MCF 10A (cell line): ENCODE measurements around the gene TBL1XR1. TPM values are rescaled to one million over a fixed set of nuclear protein-coding genes. Genes with fewer than 3 reads are reported as not detected.

Source experiments
- BruUV-seq: library from RNA; stranded (reverse); fragments of 400-500 nt; replicated peaks from 2 replicates; lab custom pipeline; 2021; lab: Mats Ljungman, UMichigan
- CTCF ChIA-PET: fragments of 300-600 bp; sonication (Branson Sonifier 250); formaldehyde crosslinking; extraction: SDS; loops from one replicate; lab custom pipeline; 2021; ENCODE audit warnings: antibody characterized with exemption, inconsistent platforms; lab: Yijun Ruan, JAX
- POLR2A ChIA-PET: fragments of 300-600, 350-650 bp; sonication (Branson Sonifier 250); formaldehyde crosslinking; extraction: SDS; loops from one replicate; lab custom pipeline; 2020; ENCODE audit warnings: antibody characterized with exemption, inconsistent platforms; lab: Yijun Ruan, JAX
- DNase-seq: peaks from one replicate; pipeline ENCODE4 v3.0.0-alpha.2; 2018; ENCODE audit not compliant: unreplicated experiment
- H3K27ac Mint-ChIP-seq: one replicate; pipeline ENCODE4 v1.8.0; 2022; ENCODE audit warnings: mild to moderate bottlenecking, low read depth, mixed read lengths; ENCODE audit not compliant: unreplicated experiment
- H3K27me3 Mint-ChIP-seq: one replicate; pipeline ENCODE4 v1.8.0; 2022; ENCODE audit warnings: mixed read lengths; ENCODE audit not compliant: insufficient read depth, unreplicated experiment
- H3K36me3 Mint-ChIP-seq: one replicate; pipeline ENCODE4 v1.8.0; 2022; ENCODE audit warnings: mild to moderate bottlenecking, moderate library complexity, mixed read lengths; ENCODE audit not compliant: insufficient read depth, unreplicated experiment
- H3K4me1 Mint-ChIP-seq: one replicate; pipeline ENCODE4 v1.8.0; 2022; ENCODE audit warnings: mixed read lengths; ENCODE audit not compliant: insufficient read depth, unreplicated experiment
- H3K4me3 Mint-ChIP-seq: one replicate; pipeline ENCODE4 v1.8.0; 2022; ENCODE audit warnings: mild to moderate bottlenecking, moderate library complexity, mixed read lengths; ENCODE audit not compliant: unreplicated experiment
- H3K9me3 Mint-ChIP-seq: one replicate; pipeline ENCODE4 v1.8.0; 2022; ENCODE audit warnings: mixed read lengths; ENCODE audit not compliant: unreplicated experiment
- intact Hi-C: fragments of 100-400 bp; cut with micrococcal nuclease; formaldehyde crosslinking; loops from 2 replicates; pipeline ENCODE4 v1.14.1; 2022
- total RNA-seq: library from RNA; stranded (reverse); gene quantifications from 2 replicates; pipeline ENCODE4 v1.2.3, GENCODE V29; 2022
- TF ChIP-seq, protein P1 (sequence below): fragments of 200-600 bp; IDR thresholded peaks from one replicate; pipeline ENCODE4 v1.8.0; 2022; ENCODE audit warnings: antibody characterized with exemption, mild to moderate bottlenecking; ENCODE audit not compliant: unreplicated experiment

TBL1XR1 gene
- total RNA-seq, 1 experiment from 2014 or later = 178 TPM

DNA sequence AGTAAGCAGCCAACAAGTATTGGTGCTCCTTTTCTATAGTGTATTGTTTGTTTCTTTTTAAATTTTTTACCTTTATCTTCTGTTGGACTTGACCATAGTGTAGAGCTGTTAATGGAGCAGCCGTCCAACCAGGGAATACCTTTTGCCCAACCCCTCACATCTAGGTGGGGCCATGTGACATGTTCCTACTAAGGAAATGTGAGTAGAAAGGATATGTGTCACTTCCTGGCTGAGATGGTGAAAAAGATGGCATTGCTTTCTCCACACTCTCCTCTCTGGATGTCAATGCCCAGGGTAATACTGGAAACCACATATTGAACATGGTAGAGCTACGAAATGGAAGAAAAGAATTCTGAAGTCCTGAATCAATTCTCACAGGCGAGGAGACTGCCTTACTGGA, 218.8 kb downstream of the TBL1XR1 start:
- ChIA-PET POLR2A (interaction anchor here (0.7 kb wide), 1 partner anchor 25 kb away, joined by 3 read pairs; no protein-coding TSS in a partner anchor), CTCF (no interaction called here)
- Mint-ChIP-seq H3K4me1 (no peaks in the 10 kb centered on the region), H3K9me3 (no peaks in the 10 kb centered on the region), H3K27ac (no peak overlapping the region), H3K4me3 (no peak overlapping the region), H3K27me3 (no peaks in the 10 kb centered on the region), H3K36me3 (no peaks in the 10 kb centered on the region)
- BruUV-seq = no TSS peak
- DNase-seq = peak; percentile 30
- intact Hi-C loops = no loop called here
- TF ChIP-seq, protein P1, sequence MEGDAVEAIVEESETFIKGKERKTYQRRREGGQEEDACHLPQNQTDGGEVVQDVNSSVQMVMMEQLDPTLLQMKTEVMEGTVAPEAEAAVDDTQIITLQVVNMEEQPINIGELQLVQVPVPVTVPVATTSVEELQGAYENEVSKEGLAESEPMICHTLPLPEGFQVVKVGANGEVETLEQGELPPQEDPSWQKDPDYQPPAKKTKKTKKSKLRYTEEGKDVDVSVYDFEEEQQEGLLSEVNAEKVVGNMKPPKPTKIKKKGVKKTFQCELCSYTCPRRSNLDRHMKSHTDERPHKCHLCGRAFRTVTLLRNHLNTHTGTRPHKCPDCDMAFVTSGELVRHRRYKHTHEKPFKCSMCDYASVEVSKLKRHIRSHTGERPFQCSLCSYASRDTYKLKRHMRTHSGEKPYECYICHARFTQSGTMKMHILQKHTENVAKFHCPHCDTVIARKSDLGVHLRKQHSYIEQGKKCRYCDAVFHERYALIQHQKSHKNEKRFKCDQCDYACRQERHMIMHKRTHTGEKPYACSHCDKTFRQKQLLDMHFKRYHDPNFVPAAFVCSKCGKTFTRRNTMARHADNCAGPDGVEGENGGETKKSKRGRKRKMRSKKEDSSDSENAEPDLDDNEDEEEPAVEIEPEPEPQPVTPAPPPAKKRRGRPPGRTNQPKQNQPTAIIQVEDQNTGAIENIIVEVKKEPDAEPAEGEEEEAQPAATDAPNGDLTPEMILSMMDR = no peak

- POLR2A ChIA-PET = no interaction called here
- no peaks in the 10 kb centered on the region for H3K4me1 Mint-ChIP-seq
- no TSS peak for BruUV-seq
- CTCF ChIA-PET = interaction anchor here (0.5 kb wide), 1 partner anchor 1446 kb away, joined by 3 read pairs; no protein-coding TSS in a partner anchor
- no peak overlapping the region for H3K4me3 Mint-ChIP-seq
- DNase-seq = no peak
- H3K36me3 Mint-ChIP-seq = no peaks in the 10 kb centered on the region
- H3K27ac Mint-ChIP-seq = no peak overlapping the region
- no peaks in the 10 kb centered on the region for H3K9me3 Mint-ChIP-seq
- H3K27me3 Mint-ChIP-seq = no peaks in the 10 kb centered on the region
- intact Hi-C loops = no loop called here
- TF ChIP-seq, protein P1 = no peak
These were observed 220.0 kb downstream of the TBL1XR1 start for GRCh38 chr3:176977331-176977730.

DNA sequence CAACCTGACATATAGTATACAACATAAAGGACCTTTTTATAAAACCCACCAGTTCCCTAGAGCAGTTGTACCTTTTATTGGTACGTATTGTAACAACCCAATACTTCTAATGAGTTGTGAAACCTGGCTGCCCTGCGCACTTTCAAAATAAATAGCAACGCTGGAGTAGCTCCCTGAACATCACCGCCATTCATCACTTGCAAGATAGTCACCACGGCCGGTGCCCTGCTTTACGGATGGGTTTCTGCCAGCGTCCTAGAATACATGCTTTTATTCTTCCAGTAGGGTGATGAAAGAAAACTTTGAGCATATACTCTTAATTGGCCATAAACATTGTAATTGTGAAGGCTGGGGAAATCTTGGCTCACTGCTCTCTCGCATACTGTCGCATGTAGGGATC, 220.7 kb downstream of the TBL1XR1 start:
- no TSS peak for BruUV-seq
- intact Hi-C loops = no loop called here
- ChIA-PET CTCF (no interaction called here), POLR2A (no interaction called here)
- H3K27ac Mint-ChIP-seq = no peak overlapping the region
- H3K27me3 Mint-ChIP-seq = no peaks in the 10 kb centered on the region
- no peaks in the 10 kb centered on the region for H3K4me1 Mint-ChIP-seq
- H3K4me3 Mint-ChIP-seq = no peak overlapping the region
- H3K36me3 Mint-ChIP-seq = no peaks in the 10 kb centered on the region
- no peak for DNase-seq
- no peaks in the 10 kb centered on the region for H3K9me3 Mint-ChIP-seq
- TF ChIP-seq, protein P1 = no peak

- no peaks in the 10 kb centered on the region for H3K9me3 Mint-ChIP-seq
- H3K27me3 Mint-ChIP-seq = no peaks in the 10 kb centered on the region
- intact Hi-C loops = no loop called here
- DNase-seq = no peak
- H3K4me1 Mint-ChIP-seq = no peaks in the 10 kb centered on the region
- POLR2A ChIA-PET = interaction anchor here (0.5 kb wide), 1 partner anchor 991 kb away, joined by 3 read pairs; no protein-coding TSS in a partner anchor
- TF ChIP-seq, protein P1 = no peak
- H3K4me3 Mint-ChIP-seq = no peak overlapping the region
- H3K27ac Mint-ChIP-seq = no peak overlapping the region
- CTCF ChIA-PET = interaction anchor here (0.6 to 1.3 kb wide), 4 partner anchors 14 to 1071 kb away, joined by 3 to 4 read pairs (median 3); no protein-coding TSS in a partner anchor
- BruUV-seq = no TSS peak
- H3K36me3 Mint-ChIP-seq = no peaks in the 10 kb centered on the region
These were observed 223.0 kb downstream of the TBL1XR1 start for GRCh38 chr3:176974279-176974678.
